HG03039 (cell line): ENCODE measurements around the gene ACSL5.
"Not testable (repeated sequence)": the region's sequence is repeated elsewhere in the genome, so short reads cannot be mapped to it uniquely, and the experiment has no call there.

Experiments
- ATAC-seq: cut with Tn5 transposase; IDR thresholded peaks from one replicate; pipeline ENCODE4 v1.9.1; 2021; ENCODE audit warnings: mild to moderate bottlenecking, moderate library complexity; ENCODE audit not compliant: unreplicated experiment

The ACSL5 gene

GRCh38 chr10:112349521-112350085 lies 24.3 kb upstream of the ACSL5 start:
- no peak for ATAC-seq

GRCh38 chr10:112351146-112351545 lies 22.8 kb upstream of the ACSL5 start:
- ATAC-seq: no peak

DNA sequence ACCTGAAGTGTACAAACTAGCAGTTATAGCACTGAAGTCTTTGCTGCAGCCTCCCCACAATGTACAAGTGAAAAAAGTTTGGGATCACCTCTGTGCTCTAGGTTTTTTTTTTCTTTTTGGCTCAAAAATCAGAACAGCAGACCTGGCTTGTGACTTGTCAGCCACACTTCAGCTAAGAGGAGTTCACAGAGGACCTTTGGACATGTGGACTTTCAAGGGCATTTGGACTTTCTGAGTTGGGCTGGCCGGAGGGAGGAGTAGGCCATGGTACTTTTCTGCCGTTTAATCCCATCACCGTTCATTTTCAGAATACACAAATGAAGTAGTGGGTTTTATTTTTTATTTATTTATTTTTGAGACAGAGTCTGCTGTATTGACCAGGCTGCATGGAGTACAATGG lies 21.9 kb upstream of the ACSL5 start:
- no peak for ATAC-seq

DNA sequence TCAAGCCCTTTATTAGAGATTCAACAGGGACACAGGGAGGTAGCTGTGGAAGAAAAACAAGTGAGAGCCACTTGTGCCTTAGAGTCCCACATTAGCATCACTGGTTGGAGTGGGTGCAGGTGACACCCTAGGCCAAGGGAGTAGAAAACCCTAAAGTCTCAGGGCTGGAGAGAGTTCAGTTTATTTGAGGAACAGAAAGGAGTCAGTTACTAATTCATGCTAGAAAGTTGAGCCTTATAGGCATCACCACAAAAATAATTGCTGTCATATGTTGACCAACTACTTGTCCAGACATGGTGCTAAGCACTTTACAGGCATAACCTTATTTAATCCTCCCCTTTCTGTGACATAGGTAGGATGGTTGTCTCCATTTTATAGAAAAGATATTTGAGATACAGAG lies 20.9 kb upstream of the ACSL5 start:
- ATAC-seq: no peak

- no peak for ATAC-seq
Measured at GRCh38 chr10:112356686-112357085, 17.2 kb upstream of the ACSL5 start.

DNA sequence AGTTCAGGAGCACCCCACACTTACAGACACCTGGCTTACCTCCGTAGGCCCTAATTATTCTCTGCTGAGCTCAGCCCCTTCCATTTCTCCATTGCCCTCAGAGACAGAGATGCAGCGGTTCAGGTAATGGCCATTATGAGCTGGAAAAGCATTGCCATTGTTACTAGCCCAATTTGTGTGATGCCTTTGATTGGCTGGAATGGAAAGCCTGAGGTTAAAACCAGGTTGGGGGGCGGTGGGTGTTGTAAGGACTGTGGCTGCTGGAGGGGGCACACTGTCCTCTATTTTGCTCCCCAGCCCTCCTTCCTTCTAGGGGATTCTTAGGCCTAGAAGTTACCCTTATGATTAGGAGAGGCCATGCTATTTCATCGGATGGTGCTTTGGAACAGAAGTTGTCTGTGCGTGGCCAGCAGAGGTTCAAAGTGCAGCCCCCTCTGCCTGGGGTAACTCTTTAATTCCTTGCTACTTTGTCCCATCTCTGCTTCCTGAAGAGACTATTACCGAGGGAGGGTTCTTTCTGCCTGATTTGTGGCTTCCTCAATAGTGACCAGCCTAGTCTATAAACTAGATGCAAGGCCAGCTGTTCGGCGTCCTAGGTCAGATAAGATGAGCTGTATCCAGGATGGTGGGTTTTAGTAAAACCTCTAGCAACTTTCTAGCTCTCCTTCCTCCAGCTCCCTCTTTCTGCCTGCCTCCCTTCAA lies 14.2 kb upstream of the ACSL5 start:
- no peak for ATAC-seq

GRCh38 chr10:112360308-112361270 lies 13.3 kb upstream of the ACSL5 start:
- no peak for ATAC-seq

- no peak for ATAC-seq
Measured at GRCh38 chr10:112361951-112362751, 11.8 kb upstream of the ACSL5 start.

DNA sequence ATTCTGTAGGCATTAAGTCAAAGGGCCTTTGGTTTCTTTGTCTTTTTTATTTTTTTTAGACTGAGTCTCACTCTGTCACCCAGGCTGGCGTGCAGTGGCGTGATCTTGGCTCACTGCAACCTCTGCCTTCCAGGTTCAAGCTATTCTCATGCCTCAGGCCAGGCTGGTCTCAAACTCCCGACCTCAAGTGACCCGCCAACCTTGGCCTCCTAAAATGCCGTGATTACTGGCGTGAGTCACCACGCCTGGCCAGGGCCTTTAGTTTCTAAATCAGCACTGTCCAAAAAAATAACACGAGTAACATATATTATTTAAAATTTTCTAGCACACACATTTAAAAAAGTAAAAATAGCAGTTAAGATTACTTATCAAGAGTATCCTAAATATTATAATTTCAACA lies 11.1 kb upstream of the ACSL5 start:
- no peak for ATAC-seq

DNA sequence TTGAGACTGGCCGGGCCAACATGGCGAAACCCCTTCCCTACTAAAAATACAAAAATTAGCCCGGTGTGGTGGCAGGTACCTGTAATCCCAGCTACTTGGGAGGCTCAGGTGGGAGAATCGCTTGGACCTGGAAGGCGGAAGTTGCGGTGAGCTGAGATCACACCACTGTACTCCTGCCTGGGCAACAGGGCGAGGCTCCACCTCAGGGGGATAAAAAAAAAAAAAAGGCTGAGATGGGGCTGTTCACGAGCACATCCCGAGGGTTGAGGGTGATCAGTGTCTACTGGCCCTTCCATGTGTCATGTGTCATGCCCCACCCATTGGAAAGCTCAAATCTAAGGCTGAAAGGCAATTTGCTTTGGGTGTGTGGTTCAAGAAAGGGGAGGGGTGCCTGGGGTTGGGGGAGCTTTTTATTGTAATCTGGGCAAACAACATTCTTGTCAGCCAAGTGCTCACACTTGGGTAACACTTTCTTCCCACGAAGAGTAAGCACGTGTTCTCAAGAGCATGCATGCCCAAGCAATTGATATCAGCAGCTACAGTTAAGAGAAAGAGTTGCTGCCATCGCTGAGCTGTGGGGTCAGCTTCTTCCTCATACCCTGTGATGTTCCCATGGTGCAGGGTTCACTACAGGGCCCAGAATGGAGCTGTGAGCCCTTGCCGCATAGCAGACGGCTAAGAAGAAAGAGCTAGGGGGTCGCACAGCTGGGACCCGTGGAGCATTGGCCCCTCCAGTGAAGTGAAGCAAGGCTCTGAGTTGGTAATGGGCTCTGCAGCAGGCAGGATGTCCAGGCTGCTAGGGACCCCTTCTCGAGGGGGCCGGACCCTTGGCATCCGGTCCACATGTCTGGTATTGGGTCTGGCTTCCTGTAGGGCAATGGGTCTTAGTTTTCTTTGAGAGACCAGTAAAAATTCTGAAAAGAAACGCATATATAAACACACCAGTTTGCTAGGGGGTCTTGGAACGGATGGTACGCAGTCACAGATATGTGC lies 9.9 kb upstream of the ACSL5 start:
- ATAC-seq: no peak

GRCh38 chr10:112365014-112365432 lies 8.9 kb upstream of the ACSL5 start:
- ATAC-seq: no peak

DNA sequence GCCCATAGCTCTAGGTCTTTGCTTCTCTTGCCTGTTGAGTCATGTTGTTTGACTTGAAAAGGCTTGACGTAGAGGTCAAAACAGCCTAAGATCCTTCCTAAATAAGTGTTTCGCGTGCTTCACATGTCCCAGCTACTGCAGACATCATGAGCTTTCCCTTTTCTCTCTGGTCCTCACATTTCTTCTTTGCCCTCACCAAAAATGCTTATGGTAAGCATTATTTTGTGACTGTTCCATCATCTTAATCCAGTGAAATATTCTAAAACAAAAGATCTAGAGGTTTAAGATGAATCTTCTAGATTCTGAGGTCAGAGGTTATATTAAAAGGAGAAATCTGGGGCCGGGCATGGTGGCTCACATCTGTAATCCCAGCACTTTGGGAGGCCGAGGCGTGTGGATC lies 8.5 kb upstream of the ACSL5 start:
- no peak for ATAC-seq

DNA sequence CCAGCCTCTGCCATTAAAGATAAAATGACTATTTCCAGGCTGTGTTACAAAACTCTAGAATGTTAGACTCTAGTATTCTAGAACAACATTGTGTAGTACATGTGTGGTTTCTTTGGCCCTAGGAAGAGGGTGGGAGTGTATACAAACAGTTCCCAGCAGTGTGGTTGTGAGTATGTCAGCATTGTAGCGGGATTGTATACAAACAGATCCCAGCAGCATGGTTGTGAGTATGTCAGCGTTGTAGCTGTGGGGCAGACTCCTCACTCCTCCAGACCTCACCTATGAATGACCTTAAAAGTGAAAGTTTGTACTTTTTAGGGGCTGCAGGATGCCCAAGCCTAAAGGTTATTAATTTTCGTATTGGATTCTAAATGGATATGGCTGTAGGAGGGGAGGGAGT lies 6.9 kb upstream of the ACSL5 start:
- no peak for ATAC-seq

DNA sequence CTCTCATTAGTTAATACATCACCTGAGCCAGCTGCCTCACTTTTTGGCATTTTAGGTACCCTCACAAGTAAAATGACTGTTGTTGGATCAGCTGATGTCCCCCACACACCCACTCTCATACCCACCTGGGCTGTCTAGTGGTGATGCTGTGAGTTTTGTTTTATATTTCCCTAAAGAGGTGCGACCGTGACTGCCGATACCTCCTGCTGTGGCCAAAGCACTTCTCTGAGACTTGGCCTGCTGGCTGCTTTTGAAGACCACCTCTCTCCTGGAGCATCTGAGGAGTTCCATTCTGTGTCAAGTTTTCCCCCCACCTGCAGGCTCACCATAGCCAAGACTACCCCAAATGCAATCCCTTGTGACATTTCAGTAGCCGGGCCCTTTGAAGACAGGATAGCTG lies 6.4 kb upstream of the ACSL5 start:
- ATAC-seq: no peak

GRCh38 chr10:112369495-112370423 lies 4.2 kb upstream of the ACSL5 start:
- peak; percentile 73 for ATAC-seq

- ATAC-seq: no peak
Measured at GRCh38 chr10:112370424-112370819, 3.5 kb upstream of the ACSL5 start.

DNA sequence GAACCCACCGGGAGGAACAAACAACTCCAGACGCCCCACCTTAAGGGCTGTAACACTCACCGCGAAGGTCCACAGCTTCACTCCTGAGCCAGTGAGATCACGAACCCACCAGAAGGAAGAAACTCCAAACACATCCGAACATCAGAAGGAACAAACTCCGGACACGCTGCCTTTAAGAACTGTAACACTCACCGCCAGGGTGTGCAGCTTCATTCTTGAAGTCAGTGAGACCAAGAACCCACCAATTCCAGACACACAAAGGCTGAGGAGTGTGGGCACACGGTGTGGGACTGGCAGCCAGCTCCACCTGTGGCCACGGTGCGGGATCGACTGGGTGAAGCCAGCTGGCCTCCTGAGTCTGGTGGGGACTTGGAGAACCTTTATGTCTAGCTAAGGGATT lies 2.6 kb upstream of the ACSL5 start:
- ATAC-seq: not testable (repeated sequence)

DNA sequence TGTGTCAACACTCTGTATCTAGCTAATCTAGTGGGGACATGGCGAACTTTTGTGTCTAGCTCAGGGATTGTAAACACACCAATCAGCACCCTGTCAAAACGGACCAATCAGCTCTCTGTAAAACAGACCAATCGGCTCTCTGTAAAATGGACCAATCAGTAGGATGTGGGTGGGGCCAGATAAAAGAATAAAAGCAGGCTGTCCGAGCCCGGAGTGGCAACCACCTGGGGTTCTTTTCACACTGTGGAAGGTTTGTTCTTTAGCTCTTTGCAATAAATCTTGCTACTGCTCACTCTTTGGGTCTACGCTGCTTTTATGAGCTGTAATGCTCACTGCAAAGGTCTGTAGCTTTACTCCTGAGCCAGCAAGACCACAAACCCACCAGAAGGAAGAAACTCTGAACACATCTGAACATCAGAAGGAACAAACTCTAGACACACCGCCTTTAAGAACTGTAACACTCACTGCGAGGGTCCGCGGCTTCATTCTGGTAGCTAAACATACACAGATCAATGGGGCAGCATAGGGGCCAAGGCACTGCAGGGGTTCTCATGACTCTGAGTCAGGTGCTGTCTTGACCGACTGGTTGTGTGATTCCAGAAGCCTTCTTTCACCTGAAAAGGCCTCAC lies 1.6 kb upstream of the ACSL5 start:
- ATAC-seq: not testable (repeated sequence)
